IPS-NIHi11 (cell line): ENCODE data around the gene MTRR.
A peak's percentile ranks its signal among the peaks of the same experiment; 100 is the strongest.

Experiments
- DNase-seq: peaks from one replicate; pipeline ENCODE4 v3.0.0; 2012; ENCODE audit warnings: mixed read lengths, low spot score

MTRR gene

GRCh38 chr5:7868773-7869473 is at the start of gene MTRR, which contains the start of gene FASTKD3:
Gene MTRR (plus strand): TSS chr5:7869148. CDS start chr5:7870795, 1,647 bp downstream.
Gene FASTKD3 (minus strand): TSS chr5:7869031. CDS start chr5:7868083, 948 bp downstream.
- peak; percentile 97 for DNase-seq

DNA sequence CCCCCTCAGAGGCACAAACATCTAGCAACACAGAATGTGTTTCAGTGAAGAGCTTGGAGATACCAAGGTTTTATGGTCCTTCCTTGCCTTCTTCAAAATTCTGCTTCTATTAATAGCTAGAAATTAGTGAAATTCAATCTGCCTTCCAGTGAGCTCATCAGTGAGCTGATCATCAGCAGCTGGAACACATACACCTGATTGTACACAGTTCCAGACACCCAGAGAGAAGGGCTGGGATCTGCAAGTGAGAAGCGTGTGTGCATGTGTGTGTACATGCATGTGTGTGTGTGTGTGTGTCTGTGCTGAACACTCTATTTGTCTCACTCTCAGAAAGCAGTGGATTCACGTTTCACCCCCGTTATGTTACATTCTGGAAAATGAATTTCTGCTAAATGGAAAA is 46.5 kb upstream of the MTRR start:
- DNase-seq, result no peak

GRCh38 chr5:7823594-7823993 is 45.4 kb upstream of the MTRR start:
- no peak for DNase-seq

DNA sequence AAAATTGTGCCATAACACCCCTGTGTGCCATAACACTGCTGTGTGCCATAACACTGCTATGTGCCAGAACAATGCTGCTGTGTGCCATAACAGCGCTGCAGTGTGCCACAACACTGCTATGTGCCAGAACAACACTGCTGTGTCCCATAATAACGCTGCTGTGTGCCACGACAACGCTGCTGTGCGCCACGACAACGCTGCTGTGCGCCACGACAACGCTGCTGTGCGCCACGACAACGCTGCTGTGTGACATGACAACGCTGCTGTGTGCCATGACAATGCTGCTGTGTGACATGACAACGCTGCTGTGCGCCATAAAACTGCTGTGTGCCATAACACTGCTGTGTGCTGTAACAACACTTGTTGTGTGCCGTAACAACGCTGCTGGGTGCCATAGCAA is 44.0 kb upstream of the MTRR start:
- no peak for DNase-seq

GRCh38 chr5:7825630-7826029 is 43.3 kb upstream of the MTRR start:
- no peak for DNase-seq

DNA sequence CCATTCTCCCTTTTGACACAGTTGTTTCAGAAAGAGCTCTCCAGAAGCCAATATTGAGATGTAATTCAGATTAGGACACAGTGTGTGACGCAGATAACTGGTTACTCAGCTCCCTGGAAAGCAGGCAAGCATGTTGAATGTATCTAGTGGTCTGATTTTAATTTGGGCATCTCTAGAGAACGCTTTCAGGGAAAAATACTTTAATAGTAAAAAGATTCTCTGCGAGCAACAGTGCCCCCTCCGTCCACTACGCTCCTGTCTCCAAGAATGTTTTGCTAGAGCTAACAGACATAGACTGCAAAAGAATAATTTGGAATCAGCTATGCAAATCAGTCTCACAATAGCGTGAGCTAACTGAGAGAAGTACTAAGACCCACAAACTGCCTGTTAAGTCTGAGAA is 41.3 kb upstream of the MTRR start:
- DNase-seq, result no peak

DNA sequence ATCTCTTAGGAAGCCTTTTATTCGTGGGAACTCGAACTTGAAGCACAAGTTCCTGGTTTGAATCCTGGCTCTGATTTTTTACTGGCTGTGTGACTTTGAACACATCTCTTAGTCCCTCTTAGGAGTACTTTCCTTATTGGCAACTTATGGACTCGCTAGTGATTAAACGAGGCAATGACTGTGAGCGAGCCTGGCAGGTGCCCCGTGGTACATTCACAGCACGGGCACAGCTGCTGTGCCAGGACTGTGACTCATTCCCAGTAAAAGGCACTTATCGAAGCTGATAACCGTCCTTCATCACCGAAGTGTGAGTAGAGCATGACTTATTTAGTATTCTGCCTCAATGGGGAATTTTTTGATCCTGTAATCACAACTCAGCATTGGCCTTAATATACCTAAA is 40.7 kb upstream of the MTRR start:
- DNase-seq, result no peak

DNA sequence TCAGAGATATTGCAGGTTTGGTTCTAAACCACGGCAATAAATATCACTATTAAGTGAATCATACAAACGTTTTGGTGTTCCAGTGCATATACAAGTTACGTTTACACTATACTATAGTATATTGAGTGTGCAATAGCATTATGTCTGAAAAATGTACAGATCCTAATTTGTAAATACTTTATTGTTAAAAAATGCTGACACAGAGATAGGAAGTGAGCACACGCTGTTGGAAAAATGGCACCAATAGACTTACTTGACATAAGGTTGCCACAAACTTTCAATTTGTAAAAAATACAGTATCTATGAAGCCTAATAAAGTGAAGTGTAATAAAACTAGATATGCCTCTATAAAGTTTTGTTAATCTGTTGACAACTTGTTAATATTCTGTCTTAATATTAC is 34.0 kb upstream of the MTRR start:
- DNase-seq, result no peak

- no peak for DNase-seq
These were observed 31.5 kb upstream of the MTRR start for GRCh38 chr5:7837403-7837802.

- no peak for DNase-seq
These were observed 26.4 kb upstream of the MTRR start for GRCh38 chr5:7842531-7842930.

- DNase-seq, result no peak
These were observed 24.0 kb upstream of the MTRR start for GRCh38 chr5:7844901-7845300.

- no peak for DNase-seq
These were observed 23.4 kb upstream of the MTRR start for GRCh38 chr5:7845557-7845956.

DNA sequence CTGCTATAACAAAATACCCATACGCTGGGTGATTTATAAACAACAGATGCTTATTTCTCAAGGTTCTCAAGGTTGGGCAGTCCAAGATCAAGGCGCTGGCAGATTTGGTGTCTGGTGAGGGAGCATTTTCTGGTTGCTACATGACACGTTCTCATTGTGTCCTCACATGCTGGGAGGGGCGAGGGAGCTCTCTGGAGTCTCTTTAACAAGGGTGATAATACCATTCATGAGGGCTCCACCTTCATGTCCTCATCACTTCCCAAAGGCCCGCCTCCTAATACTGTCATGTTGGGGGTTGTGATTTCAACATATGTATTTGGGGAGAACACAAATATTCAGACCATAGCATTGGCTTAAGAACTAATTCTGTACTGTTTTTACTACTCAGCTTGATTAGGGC is 22.6 kb upstream of the MTRR start:
- no peak for DNase-seq

GRCh38 chr5:7848296-7848695 is 20.7 kb upstream of the MTRR start:
- DNase-seq, result no peak

DNA sequence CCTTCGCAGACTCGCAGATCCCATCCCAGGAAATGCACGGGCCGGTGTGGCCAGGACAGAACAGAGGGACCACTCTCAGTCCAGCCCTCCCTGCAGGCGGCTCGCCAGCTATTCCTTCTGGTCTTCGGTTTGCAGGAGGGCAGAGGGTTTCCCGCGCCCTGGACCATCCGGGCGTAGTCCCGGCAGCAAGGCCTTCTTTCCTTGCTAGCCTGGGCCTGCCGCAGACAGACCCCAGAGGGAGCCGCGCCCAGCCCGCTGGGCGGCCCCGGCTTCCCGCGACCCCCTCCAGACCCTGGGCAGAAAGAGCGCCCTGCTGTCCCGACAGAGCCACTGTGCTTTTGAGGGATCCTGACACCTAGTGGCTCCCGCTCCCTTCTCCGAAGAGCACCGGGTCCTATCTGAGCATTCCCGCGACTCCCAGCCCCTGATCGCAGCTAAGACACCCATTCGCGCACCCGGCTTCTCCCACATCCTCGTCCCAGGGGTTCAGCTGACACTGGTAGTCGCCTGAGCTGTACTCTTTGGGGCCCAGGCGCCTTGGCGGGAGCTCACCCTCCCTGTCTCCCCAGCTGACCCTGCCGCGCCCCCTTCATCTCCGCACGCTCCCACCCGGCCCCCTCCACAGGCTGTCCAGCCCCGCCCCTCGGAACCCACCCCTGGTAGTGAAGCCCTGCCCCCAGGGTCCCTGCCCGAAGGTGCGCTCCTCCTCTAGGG is 19.1 kb upstream of the MTRR start:
- DNase-seq, result peak; percentile 56

DNA sequence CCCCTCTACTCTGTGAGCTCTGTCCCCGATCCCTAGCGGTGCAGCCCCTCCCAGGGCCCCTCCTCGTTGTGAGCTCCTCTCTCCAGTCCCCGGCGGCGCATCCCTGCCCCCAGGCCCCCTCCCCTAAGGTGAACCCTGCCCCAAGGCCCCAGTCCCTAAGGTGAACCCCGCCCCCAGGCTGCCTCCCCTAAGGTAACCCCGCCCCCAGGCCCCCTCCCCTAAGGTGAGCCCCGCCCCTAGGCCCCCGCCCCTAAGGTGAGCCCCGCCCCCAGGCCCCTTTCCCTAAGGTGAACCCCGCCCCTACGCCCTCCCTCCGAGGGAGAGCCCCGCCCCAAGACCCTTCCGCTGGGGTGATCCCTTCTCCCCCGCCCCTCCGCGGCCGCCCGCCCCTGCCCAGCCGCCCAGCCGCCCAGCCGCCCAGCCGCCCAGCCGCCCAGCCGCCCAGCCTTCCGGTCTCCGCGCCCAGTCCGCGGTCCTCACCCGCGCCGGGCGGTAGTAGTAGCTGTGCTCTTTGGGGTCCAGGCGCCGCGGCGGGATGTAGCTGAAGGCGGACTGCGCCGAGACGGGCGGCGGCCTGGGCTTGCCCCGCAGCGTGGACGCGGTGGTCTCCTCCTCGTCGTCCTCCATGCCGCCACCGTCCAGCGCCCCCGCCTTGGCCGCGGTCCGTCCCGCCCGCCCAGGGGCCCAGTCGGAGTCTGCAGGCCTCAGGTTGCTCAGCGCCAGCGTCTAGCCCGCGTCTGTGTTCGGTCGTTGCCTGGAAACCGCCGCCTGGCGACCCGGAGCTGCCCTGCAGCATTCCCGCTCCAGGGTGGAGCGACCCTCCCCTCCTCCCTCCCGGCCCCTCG is 18.3 kb upstream of the MTRR start, which contains the start of gene CFAP90:
TSS of gene CFAP90 (minus strand) at position 739 of the 845 bp plus-strand sequence. CDS start at position 627, 112 bp downstream.
- peak; percentile 88 for DNase-seq

DNA sequence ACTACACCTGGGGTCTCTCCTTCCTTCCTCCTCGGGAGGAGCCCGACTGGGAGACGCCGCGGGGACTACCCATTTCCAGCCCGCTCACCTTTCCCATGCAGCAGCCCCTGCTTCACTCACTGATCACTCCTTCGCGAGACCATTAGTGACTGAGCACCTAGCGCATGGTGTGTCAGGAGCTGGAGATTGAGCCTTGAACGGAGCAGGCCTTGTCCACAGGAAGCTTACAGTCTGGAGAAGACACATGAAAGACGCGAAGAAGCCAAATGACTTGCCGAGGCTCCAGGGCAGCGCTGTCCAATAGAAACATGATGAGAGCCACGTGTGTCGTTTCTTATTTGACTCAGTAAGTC is 17.7 kb upstream of the MTRR start:
- DNase-seq, result no peak

GRCh38 chr5:7851617-7852289 is 17.2 kb upstream of the MTRR start:
- DNase-seq, result no peak

DNA sequence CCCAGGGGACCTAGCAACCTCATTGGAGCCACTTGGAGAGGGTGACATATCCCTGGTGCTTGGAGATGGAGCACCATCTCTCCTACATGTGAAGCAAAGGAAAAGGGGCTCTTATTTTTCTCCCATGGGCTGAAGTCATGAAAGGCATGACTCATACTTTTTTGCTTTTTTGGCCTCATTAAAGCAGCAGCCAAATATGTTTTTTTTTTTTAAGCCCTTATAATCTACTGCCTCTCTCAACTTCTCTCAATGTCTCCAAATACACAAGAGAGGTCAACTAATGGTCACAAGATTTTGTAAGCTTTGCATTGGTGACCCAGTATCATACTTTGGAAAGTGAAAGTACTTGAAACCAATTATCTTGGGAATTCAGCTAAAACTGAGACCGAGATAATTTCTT is 16.4 kb upstream of the MTRR start:
- no peak for DNase-seq

GRCh38 chr5:7852988-7853387 is 16.0 kb upstream of the MTRR start:
- no peak for DNase-seq

GRCh38 chr5:7855611-7856010 is 13.3 kb upstream of the MTRR start:
- no peak for DNase-seq

DNA sequence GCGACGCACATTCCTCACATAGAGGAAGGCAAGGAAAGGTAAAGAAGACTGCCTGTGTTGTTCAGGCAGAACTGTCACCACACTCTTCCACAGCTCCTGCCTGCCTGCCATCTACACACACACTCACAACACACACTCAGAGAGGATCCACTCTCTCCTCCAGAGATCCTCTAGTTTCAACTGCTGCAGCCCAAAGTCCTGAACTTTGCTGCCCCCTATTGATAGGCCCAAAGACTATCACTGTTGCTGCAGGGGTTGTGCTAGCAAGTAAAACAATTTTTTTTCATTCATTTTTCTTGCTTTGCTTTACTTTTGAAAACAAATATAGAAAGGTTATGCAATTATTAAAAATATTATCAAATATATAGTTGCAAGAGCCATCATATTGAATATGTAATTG is 12.1 kb upstream of the MTRR start:
- peak; percentile 42 for DNase-seq
